Mesenchymal stem cell (in vitro differentiated cells and primary cell): ENCODE results near the gene RABGAP1L.

Source experiments
- DNase-seq: peaks from one replicate; pipeline ENCODE4 v3.0.0-alpha.2; 2013
- H2AFZ ChIP-seq: one replicate; pipeline ENCODE4 v1.6.1; 2013; ENCODE audit warnings: low read depth, mild to moderate bottlenecking, control low read depth, inconsistent platforms, low read length, moderate library complexity
- H2AK5ac ChIP-seq: 2 replicates; pipeline ENCODE4 v1.6.1; 2013; ENCODE audit warnings: low read length, moderate library complexity, mild to moderate bottlenecking, inconsistent platforms; ENCODE audit not compliant: severe bottlenecking
- H2BK120ac ChIP-seq: one replicate; pipeline ENCODE4 v1.6.1; 2013; ENCODE audit warnings: low read depth, mild to moderate bottlenecking, inconsistent platforms, low read length, moderate library complexity
- H2BK12ac ChIP-seq, 2 experiments: one replicate each; pipeline ENCODE4 v1.6.1; 2013; ENCODE audit warnings: inconsistent platforms in 2 of 2, low read length in 2 of 2, mild to moderate bottlenecking in 2 of 2, moderate library complexity in 2 of 2, control low read depth in 1 of 2
- H2BK15ac ChIP-seq: one replicate; pipeline ENCODE4 v1.6.1; 2013; ENCODE audit warnings: mild to moderate bottlenecking, low read depth, inconsistent platforms; ENCODE audit not compliant: poor library complexity, severe bottlenecking
- H2BK5ac ChIP-seq: 2 replicates; pipeline ENCODE4 v1.6.1; 2013; ENCODE audit warnings: low read depth, mild to moderate bottlenecking, low read length, control low read depth, inconsistent platforms; ENCODE audit not compliant: poor library complexity, severe bottlenecking
- H3K14ac ChIP-seq, 2 experiments: one replicate each; pipeline ENCODE4 v1.6.1; 2013; ENCODE audit warnings: inconsistent platforms in 2 of 2, low read length in 2 of 2, control low read depth in 1 of 2, mild to moderate bottlenecking in 1 of 2, moderate library complexity in 1 of 2
- H3K18ac ChIP-seq, 2 experiments: one replicate each; pipeline ENCODE4 v1.6.1; 2013; ENCODE audit warnings: inconsistent platforms in 2 of 2, low read length in 2 of 2, control low read depth in 1 of 2, low read depth in 1 of 2, mild to moderate bottlenecking in 1 of 2
- H3K23ac ChIP-seq, 2 experiments: one replicate each; pipeline ENCODE4 v1.6.1; 2013; ENCODE audit warnings: inconsistent platforms in 2 of 2, low read length in 2 of 2, mild to moderate bottlenecking in 2 of 2, moderate library complexity in 2 of 2, control low read depth in 1 of 2
- H3K27ac ChIP-seq: 2 replicates; pipeline ENCODE4 v1.5.1; 2013; ENCODE audit warnings: mild to moderate bottlenecking, moderate library complexity, low read length, control low read depth, inconsistent platforms; ENCODE audit not compliant: poor library complexity, severe bottlenecking
- H3K27me3 ChIP-seq, 2 experiments: 2 replicates each; pipeline versions ENCODE4 v1.6.1 to v1.7.0; 2013; ENCODE audit warnings: low read length in 2 of 2, mild to moderate bottlenecking in 2 of 2, moderate library complexity in 2 of 2, control low read depth in 1 of 2, inconsistent platforms in 1 of 2; ENCODE audit not compliant: control insufficient read depth in 1 of 2, insufficient read depth in 1 of 2
- H3K36me3 ChIP-seq, 2 experiments: 2 replicates each; pipeline versions ENCODE4 v1.6.1 to v1.7.0; 2013; ENCODE audit warnings: low read length in 2 of 2, control low read depth in 1 of 2, inconsistent platforms in 1 of 2, low read depth in 1 of 2, mild to moderate bottlenecking in 1 of 2; ENCODE audit not compliant: insufficient read depth in 2 of 2, control insufficient read depth in 1 of 2
- H3K4ac ChIP-seq, 2 experiments: one replicate each; pipeline ENCODE4 v1.6.1; 2013; ENCODE audit warnings: inconsistent platforms in 2 of 2, low read length in 2 of 2, mild to moderate bottlenecking in 2 of 2, moderate library complexity in 2 of 2, control low read depth in 1 of 2, low read depth in 1 of 2
- H3K4me1 ChIP-seq: 2 replicates; pipeline ENCODE4 v1.6.1; 2013; ENCODE audit warnings: low read depth, low read length, control low read depth; ENCODE audit not compliant: control insufficient read depth, insufficient read depth
- H3K4me2 ChIP-seq: 2 replicates; pipeline ENCODE4 v1.6.1; 2013; ENCODE audit warnings: low read length, mild to moderate bottlenecking, inconsistent platforms; ENCODE audit not compliant: poor library complexity, severe bottlenecking
- H3K4me3 ChIP-seq, 2 experiments: 2 replicates each; pipeline versions ENCODE4 v1.5.1 to v1.7.0; 2013; ENCODE audit warnings: low read length in 2 of 2, mild to moderate bottlenecking in 2 of 2, control low read depth in 1 of 2, low read depth in 1 of 2; ENCODE audit not compliant: insufficient read depth in 1 of 2
- H3K79me1 ChIP-seq: replicated peaks from 2 replicates; pipeline ENCODE4 v1.6.1; 2013; ENCODE audit warnings: mild to moderate bottlenecking, control low read depth, low read length, inconsistent platforms; ENCODE audit not compliant: poor library complexity, severe bottlenecking
- H3K9ac ChIP-seq: 2 replicates; pipeline ENCODE4 v1.7.0; 2013; ENCODE audit warnings: mild to moderate bottlenecking, low read length, moderate library complexity
- H3K9me3 ChIP-seq: 2 replicates; pipeline ENCODE4 v1.7.0; 2013; ENCODE audit warnings: mild to moderate bottlenecking, low read length; ENCODE audit not compliant: control insufficient read depth
- H4K8ac ChIP-seq: one replicate; pipeline ENCODE4 v1.6.1; 2013; ENCODE audit warnings: inconsistent platforms, mild to moderate bottlenecking, low read length, moderate library complexity
- H4K91ac ChIP-seq: one replicate; pipeline ENCODE4 v1.6.1; 2013; ENCODE audit warnings: mild to moderate bottlenecking, low read length, inconsistent platforms
- WGBS: methylation state at CpG from one replicate; pipeline ENCODE4 v1.1.7; 2013; ENCODE audit warnings: mixed read lengths; 5-methylcytosine and 5-hydroxymethylcytosine counted together

Gene RABGAP1L

DNA sequence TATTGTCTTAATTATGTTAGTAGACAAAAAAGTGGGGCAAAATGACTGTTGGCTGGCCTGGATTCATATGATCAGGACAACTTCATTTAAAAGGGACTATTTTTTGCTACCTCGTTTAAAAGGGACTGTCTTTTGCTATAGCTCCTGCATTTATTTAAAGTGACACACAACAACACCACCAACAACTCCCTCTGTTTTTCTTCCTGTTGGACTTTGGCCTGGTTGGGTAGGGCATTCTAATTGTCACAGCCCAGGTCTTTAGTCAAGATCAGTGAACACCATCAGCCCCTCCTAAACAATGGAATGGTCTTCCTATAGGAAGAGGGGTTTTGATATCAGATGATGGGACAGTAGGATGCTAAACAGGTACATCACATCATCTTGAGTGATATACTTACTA, 530.2 kb downstream of the RABGAP1L start:
- no peak overlapping the region for H3K18ac ChIP-seq
- H3K23ac ChIP-seq, result no peak overlapping the region
- no peaks in the 10 kb centered on the region for H3K36me3 ChIP-seq
- H3K27ac ChIP-seq, result no peak overlapping the region
- no peak overlapping the region for H2AFZ ChIP-seq
- no peak overlapping the region for H2BK120ac ChIP-seq
- no peak overlapping the region for H3K4me3 ChIP-seq
- no peaks in the 10 kb centered on the region for H3K4me1 ChIP-seq
- H4K8ac ChIP-seq, result no peak overlapping the region
- no peaks in the 10 kb centered on the region for H3K27me3 ChIP-seq
- 100% methylated on average over 1 of the region's 1 CpG for WGBS
- H2AK5ac ChIP-seq, result no peak overlapping the region
- H3K14ac ChIP-seq, result no peak overlapping the region
- no peak overlapping the region for H2BK5ac ChIP-seq
- H3K9me3 ChIP-seq, result no peaks in the 10 kb centered on the region
- DNase-seq, result no peak
- H3K4me2 ChIP-seq, result no peak overlapping the region
- H4K91ac ChIP-seq, result no peak overlapping the region
- no peak overlapping the region for H2BK15ac ChIP-seq
- H3K79me1 ChIP-seq, result no peaks in the 10 kb centered on the region
- no peak overlapping the region for H3K4ac ChIP-seq
- no peak overlapping the region for H3K9ac ChIP-seq
- H2BK12ac ChIP-seq, result no peak overlapping the region

DNA sequence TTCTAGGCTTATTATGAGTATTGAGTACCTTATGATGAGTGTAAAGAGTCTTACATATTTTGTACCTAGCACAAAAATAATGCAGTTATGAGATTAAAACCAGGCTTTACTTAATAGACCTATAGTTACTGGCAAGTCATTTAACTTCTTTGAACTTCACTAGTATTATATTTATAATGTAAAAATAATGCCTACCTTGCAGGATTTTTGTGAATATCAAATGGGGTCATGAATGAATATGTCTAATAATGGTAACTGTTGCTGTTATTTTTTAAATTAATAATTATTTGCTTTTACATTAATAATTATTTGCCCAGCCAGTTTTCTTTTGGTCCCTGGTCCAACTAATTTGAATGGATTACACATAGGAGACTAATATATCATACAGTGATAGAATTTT, 530.9 kb downstream of the RABGAP1L start:
- no peak overlapping the region for H2AFZ ChIP-seq
- no peak overlapping the region for H3K27ac ChIP-seq
- H3K36me3 ChIP-seq, result no peaks in the 10 kb centered on the region
- H3K79me1 ChIP-seq, result no peaks in the 10 kb centered on the region
- H3K23ac ChIP-seq, result no peak overlapping the region
- no peak overlapping the region for H3K14ac ChIP-seq
- H3K18ac ChIP-seq, result no peak overlapping the region
- no peak overlapping the region for H3K4me2 ChIP-seq
- no peak overlapping the region for H4K91ac ChIP-seq
- no peaks in the 10 kb centered on the region for H3K9me3 ChIP-seq
- H2BK120ac ChIP-seq, result no peak overlapping the region
- H3K27me3 ChIP-seq, result no peaks in the 10 kb centered on the region
- no peak overlapping the region for H2AK5ac ChIP-seq
- no peak overlapping the region for H2BK5ac ChIP-seq
- H3K4me3 ChIP-seq, result no peak overlapping the region
- DNase-seq, result no peak
- H2BK12ac ChIP-seq, result no peak overlapping the region
- H3K9ac ChIP-seq, result no peak overlapping the region
- H2BK15ac ChIP-seq, result no peak overlapping the region
- no peak overlapping the region for H4K8ac ChIP-seq
- H3K4me1 ChIP-seq, result no peaks in the 10 kb centered on the region
- H3K4ac ChIP-seq, result no peak overlapping the region

- Histone ChIP-seq H4K8ac (no peak overlapping the region), H3K23ac (no peak overlapping the region), H2AFZ (no peak overlapping the region), H3K4me2 (no peak overlapping the region), H3K27ac (no peak overlapping the region), H3K14ac (no peak overlapping the region), H3K18ac (no peak overlapping the region), H3K79me1 (no peaks in the 10 kb centered on the region), H2BK120ac (no peak overlapping the region), H2BK12ac (no peak overlapping the region), H2AK5ac (no peak overlapping the region), H2BK5ac (no peak overlapping the region), H3K4ac (no peak overlapping the region), H3K9me3 (no peaks in the 10 kb centered on the region), H3K9ac (no peak overlapping the region), H3K27me3 (no peaks in the 10 kb centered on the region), H3K4me1 (no peaks in the 10 kb centered on the region), H3K36me3 (no peaks in the 10 kb centered on the region), H3K4me3 (no peak overlapping the region), H4K91ac (no peak overlapping the region), H2BK15ac (no peak overlapping the region)
- WGBS, result no CpG with 5 or more reads among the region's 1 CpG
- peak; percentile 48 for DNase-seq
These were observed 533.0 kb downstream of the RABGAP1L start for GRCh38 chr1:174692313-174692712.

DNA sequence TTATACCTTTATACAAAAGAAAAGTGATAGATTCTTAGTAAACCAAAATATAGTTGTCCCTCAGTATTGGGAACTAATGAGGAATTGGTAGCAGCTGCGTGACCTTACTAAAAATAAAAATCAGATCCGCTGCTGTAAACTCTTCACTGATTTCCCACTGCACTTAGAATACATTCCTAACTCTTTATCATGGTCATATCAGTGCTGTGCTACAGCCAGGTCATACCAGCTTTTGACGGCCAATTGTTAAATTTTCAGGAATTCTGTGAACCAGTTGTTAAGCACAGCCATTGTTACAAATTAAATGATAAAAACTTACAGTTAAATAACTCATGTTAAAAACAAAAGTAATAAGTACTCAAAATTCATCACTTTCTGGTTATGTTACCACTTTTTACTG, 533.8 kb downstream of the RABGAP1L start:
- Histone ChIP-seq H3K9me3 (no peaks in the 10 kb centered on the region), H3K9ac (no peak overlapping the region), H2AFZ (no peak overlapping the region), H3K27ac (no peak overlapping the region), H2AK5ac (no peak overlapping the region), H4K91ac (no peak overlapping the region), H2BK5ac (no peak overlapping the region), H4K8ac (no peak overlapping the region), H3K36me3 (no peaks in the 10 kb centered on the region), H3K4ac (no peak overlapping the region), H3K4me1 (no peaks in the 10 kb centered on the region), H2BK12ac (no peak overlapping the region), H3K23ac (no peak overlapping the region), H2BK15ac (no peak overlapping the region), H3K79me1 (no peaks in the 10 kb centered on the region), H3K18ac (no peak overlapping the region), H3K4me2 (no peak overlapping the region), H2BK120ac (no peak overlapping the region), H3K14ac (no peak overlapping the region), H3K27me3 (no peaks in the 10 kb centered on the region), H3K4me3 (no peak overlapping the region)
- 64% methylated on average over 2 of the region's 3 CpGs for WGBS
- no peak for DNase-seq
